Stimulated activated CD4-positive, alpha-beta T cell treated with anti-CD3 and anti-CD28 coated beads, Interleukin-15, amount 100 ng/mL, for 1 hour (primary cell): Measurements from ENCODE around the gene ENOPH1.

Experiments used
- DNase-seq, 2 donors: peaks; one replicate each; pipeline ENCODE4 v3.0.0-alpha.2; 2020; ENCODE audit warnings: low read depth in 1 of 2, low spot score in 1 of 2

The ENOPH1 gene

GRCh38 chr4:82428526-82428968 lies 1.8 kb upstream of the ENOPH1 start:
- no peak for DNase-seq

GRCh38 chr4:82428969-82429727 lies 1.2 kb upstream of the ENOPH1 start:
- peak; percentile 91 to 95 for DNase-seq

GRCh38 chr4:82429728-82430192 lies 630 bp upstream of the ENOPH1 start:
- DNase-seq = peak in 1 of 2 donors; percentile 60

- peak; percentile 13 to 16 for DNase-seq
These were observed 765 bp downstream of the ENOPH1 start for GRCh38 chr4:82430964-82431745.

- DNase-seq = no peak
These were observed 1.4 kb downstream of the ENOPH1 start for GRCh38 chr4:82431831-82432230.

GRCh38 chr4:82432596-82432995 lies 2.2 kb downstream of the ENOPH1 start:
- DNase-seq = no peak

GRCh38 chr4:82433791-82434190 lies 3.4 kb downstream of the ENOPH1 start:
- DNase-seq = no peak

GRCh38 chr4:82434949-82435348 lies 4.6 kb downstream of the ENOPH1 start:
- DNase-seq = no peak

GRCh38 chr4:82436130-82436529 lies 5.7 kb downstream of the ENOPH1 start:
- no peak for DNase-seq

GRCh38 chr4:82436780-82437179 lies 6.4 kb downstream of the ENOPH1 start:
- no peak for DNase-seq

- no peak for DNase-seq
These were observed 7.1 kb downstream of the ENOPH1 start for GRCh38 chr4:82437285-82438005.

GRCh38 chr4:82439088-82439487 lies 8.7 kb downstream of the ENOPH1 start:
- no peak for DNase-seq

- DNase-seq = no peak
These were observed 17.5 kb downstream of the ENOPH1 start for GRCh38 chr4:82447886-82448285.

- no peak for DNase-seq
These were observed 20.8 kb downstream of the ENOPH1 start for GRCh38 chr4:82450966-82451755.

- no peak for DNase-seq
These were observed 21.6 kb downstream of the ENOPH1 start for GRCh38 chr4:82452026-82452425.

GRCh38 chr4:82457266-82457665 lies 26.9 kb downstream of the ENOPH1 start:
- DNase-seq = no peak

GRCh38 chr4:82458729-82459128 lies 28.3 kb downstream of the ENOPH1 start:
- DNase-seq = no peak

GRCh38 chr4:82461710-82462109 lies 31.3 kb downstream of the ENOPH1 start:
- DNase-seq = no peak

GRCh38 chr4:82462415-82462831 lies 32.0 kb downstream of the ENOPH1 start:
- peak; percentile 53 to 74 for DNase-seq

GRCh38 chr4:82463221-82463620 lies 32.8 kb downstream of the ENOPH1 start:
- no peak for DNase-seq

GRCh38 chr4:82467471-82467870 lies 37.1 kb downstream of the ENOPH1 start:
- DNase-seq = no peak
